Measurements from ENCODE around the gene GALNT6. TPM values are rescaled to one million over a fixed set of nuclear protein-coding genes. Genes with fewer than 3 reads are reported as not detected.
A peak's percentile ranks its signal among the peaks of the same experiment; 100 is the strongest.

The GALNT6 gene
- 28.3 TPM for polyA plus RNA-seq (2012; ENCODE audit: insufficient read depth, insufficient read length)

GRCh38 chr12:51391283-51392123 lies at the start of gene GALNT6:
Gene GALNT6, minus strand, starts transcription at chr12:51391406. Its CDS starts 11,625 bp downstream, at chr12:51379781.
- peak; percentile 55 for DNase-seq (ENCODE audit: low read depth, low spot score)
- H3K4me3 ChIP-seq (ENCODE audit: low read length), result peak within 1 kb of the TSS; percentile 76

- H3K4me3 ChIP-seq (ENCODE audit: low read length), result no peak overlapping the region
- DNase-seq (ENCODE audit: low read depth, low spot score), result no peak
These were observed 48.1 kb upstream of the GALNT6 start for GRCh38 chr12:51439330-51439729.

GRCh38 chr12:51437431-51437830 lies 46.2 kb upstream of the GALNT6 start:
- DNase-seq (ENCODE audit: low read depth, low spot score), result no peak
- no peak overlapping the region for H3K4me3 ChIP-seq (ENCODE audit: low read length)

GRCh38 chr12:51434305-51434704 lies 43.1 kb upstream of the GALNT6 start:
- no peak overlapping the region for H3K4me3 ChIP-seq (ENCODE audit: low read length)
- no peak for DNase-seq (ENCODE audit: low read depth, low spot score)

GRCh38 chr12:51432921-51433320 lies 41.7 kb upstream of the GALNT6 start:
- H3K4me3 ChIP-seq (ENCODE audit: low read length), result no peak overlapping the region
- DNase-seq (ENCODE audit: low read depth, low spot score), result no peak

- DNase-seq (ENCODE audit: low read depth, low spot score), result no peak
- no peak overlapping the region for H3K4me3 ChIP-seq (ENCODE audit: low read length)
These were observed 39.1 kb upstream of the GALNT6 start for GRCh38 chr12:51430196-51430895.

GRCh38 chr12:51429700-51430099 lies 38.5 kb upstream of the GALNT6 start:
- H3K4me3 ChIP-seq (ENCODE audit: low read length), result no peak overlapping the region
- DNase-seq (ENCODE audit: low read depth, low spot score), result no peak

- H3K4me3 ChIP-seq (ENCODE audit: low read length), result no peak overlapping the region
- DNase-seq (ENCODE audit: low read depth, low spot score), result no peak
These were observed 37.0 kb upstream of the GALNT6 start for GRCh38 chr12:51428256-51428655.

GRCh38 chr12:51424662-51425539 lies 33.7 kb upstream of the GALNT6 start, which contains the start of gene SLC4A8:
Gene SLC4A8, plus strand, starts transcription at chr12:51424831. Its CDS starts 157 bp downstream, at chr12:51424988.
- peak; percentile 71 for DNase-seq (ENCODE audit: low read depth, low spot score)
- H3K4me3 ChIP-seq (ENCODE audit: low read length), result peak within 1 kb of the TSS; percentile 67

GRCh38 chr12:51424094-51424661 lies 33.0 kb upstream of the GALNT6 start:
- H3K4me3 ChIP-seq (ENCODE audit: low read length), result peak overlapping the region; percentile 67
- DNase-seq (ENCODE audit: low read depth, low spot score), result no peak

GRCh38 chr12:51421266-51421884 lies 30.2 kb upstream of the GALNT6 start:
- H3K4me3 ChIP-seq (ENCODE audit: low read length), result no peak overlapping the region
- peak; percentile 59 for DNase-seq (ENCODE audit: low read depth, low spot score)

GRCh38 chr12:51419425-51420193 lies 28.4 kb upstream of the GALNT6 start:
- peak; percentile 32 for DNase-seq (ENCODE audit: low read depth, low spot score)
- H3K4me3 ChIP-seq (ENCODE audit: low read length), result no peak overlapping the region

GRCh38 chr12:51417826-51418225 lies 26.6 kb upstream of the GALNT6 start:
- H3K4me3 ChIP-seq (ENCODE audit: low read length), result no peak overlapping the region
- DNase-seq (ENCODE audit: low read depth, low spot score), result no peak

- DNase-seq (ENCODE audit: low read depth, low spot score), result no peak
- no peak overlapping the region for H3K4me3 ChIP-seq (ENCODE audit: low read length)
These were observed 24.7 kb upstream of the GALNT6 start for GRCh38 chr12:51415931-51416330.

GRCh38 chr12:51413791-51414190 lies 22.6 kb upstream of the GALNT6 start:
- no peak for DNase-seq (ENCODE audit: low read depth, low spot score)
- H3K4me3 ChIP-seq (ENCODE audit: low read length), result no peak overlapping the region

GRCh38 chr12:51413149-51413548 lies 21.9 kb upstream of the GALNT6 start:
- DNase-seq (ENCODE audit: low read depth, low spot score), result no peak
- no peak overlapping the region for H3K4me3 ChIP-seq (ENCODE audit: low read length)

GRCh38 chr12:51409846-51410245 lies 18.6 kb upstream of the GALNT6 start:
- no peak overlapping the region for H3K4me3 ChIP-seq (ENCODE audit: low read length)

GRCh38 chr12:51407604-51408003 lies 16.4 kb upstream of the GALNT6 start:
- DNase-seq (ENCODE audit: low read depth, low spot score), result no peak

More at GRCh38 chr12:51409846-51410245, 18.6 kb upstream of the GALNT6 start:
- DNase-seq (ENCODE audit: low read depth, low spot score), result no peak

More at GRCh38 chr12:51407604-51408003, 16.4 kb upstream of the GALNT6 start:
- H3K4me3 ChIP-seq (ENCODE audit: low read length), result no peak overlapping the region
